Esophagus muscularis mucosa (tissue), 4 donors: Measurements from ENCODE around the gene SLC10A7. TPM values are rescaled to one million over a fixed set of nuclear protein-coding genes. Genes with fewer than 3 reads are reported as not detected.

ENCODE experiments used
- DNase-seq: peaks from one replicate; pipeline ENCODE4 v3.0.0-alpha.2; 2017; ENCODE audit errors: extremely low spot score
- H3K27ac ChIP-seq, 4 donors: fragments of 200-600 bp; sonication (generic); replicated peaks in 1 of 4; 1 replicate in 3 of 4; 2 replicates in 1 of 4; pipeline ENCODE4 v1.5.1; 2016 to 2019; ENCODE audit warnings: mild to moderate bottlenecking in 1 of 4
- H3K27me3 ChIP-seq, 4 donors: fragments of 200-600 bp; sonication (generic); one replicate each; pipeline versions ENCODE4 v1.5.1 to v1.6.0; 2016 to 2019
- H3K36me3 ChIP-seq, 4 donors: fragments of 200-600 bp; sonication (generic); one replicate each; pipeline ENCODE4 v1.5.1; 2016 to 2019
- H3K4me1 ChIP-seq, 4 donors: fragments of 200-600 bp; sonication (generic); one replicate each; pipeline ENCODE4 v1.5.1; 2016 to 2019
- H3K4me3 ChIP-seq, 4 donors: fragments of 200-600 bp; sonication (generic); 1 replicate in 2 of 4; 2 replicates in 2 of 4; pipeline ENCODE4 v1.5.1; 2016 to 2019; ENCODE audit warnings: mild to moderate bottlenecking in 4 of 4, moderate library complexity in 1 of 4
- H3K9me3 ChIP-seq, 4 donors: fragments of 200-600 bp; sonication (generic); 1 replicate in 3 of 4; 2 replicates in 1 of 4; pipeline ENCODE4 v1.5.1; 2016 to 2019
- EP300 ChIP-seq: sonication (generic); formaldehyde crosslinking; IDR thresholded peaks from one replicate; pipeline ENCODE4 v1.6.1; 2017; ENCODE audit warnings: antibody characterized with exemption
- POLR2A ChIP-seq: fragments of 450-650 bp; IDR thresholded peaks from one replicate; pipeline ENCODE4 v1.6.1; 2017; ENCODE audit warnings: antibody characterized with exemption, moderate library complexity, mild to moderate bottlenecking, low read depth
- POLR2AphosphoS5 ChIP-seq, 2 donors: sonication (generic); formaldehyde crosslinking; IDR thresholded peaks; one replicate each; pipeline ENCODE4 v1.6.1; 2017; ENCODE audit warnings: antibody characterized with exemption in 2 of 2
- WGBS: methylation state at CpG from one replicate; pipeline ENCODE4 v1.1.5; 2018; 5-methylcytosine and 5-hydroxymethylcytosine counted together
- intact Hi-C: fragments of 100-400 bp; cut with DNase I; formaldehyde crosslinking; loops from one replicate; pipeline ENCODE4 v1.15.1; 2023
- small RNA-seq, 3 donors: library from RNA; depleted of rRNA; stranded (forward); fragments of <200 nt; gene quantifications; one replicate each; pipeline ENCODE3, GENCODE V24; 2016
- total RNA-seq, 4 donors: library from RNA; depleted of rRNA; stranded (reverse); fragments of >200 nt; gene quantifications; one replicate each; pipeline versions ENCODE4 v1.1.0 to v1.2.1, GENCODE V29; 2016
- TF ChIP-seq, protein P1 (sequence below), 3 experiments: fragments of 200-600 bp in 2 of 3; fragments of 450-650 bp in 1 of 3; sonication (generic) in 2 of 3; IDR thresholded peaks; one replicate each; pipeline ENCODE4 v1.5.1; 2017 to 2019; ENCODE audit warnings: antibody characterized with exemption in 3 of 3, mild to moderate bottlenecking in 2 of 3, moderate library complexity in 1 of 3

SLC10A7 gene
- total RNA-seq, 4 donors from 2014 or later = 3.3 to 6.2 (median 5.7) TPM

DNA sequence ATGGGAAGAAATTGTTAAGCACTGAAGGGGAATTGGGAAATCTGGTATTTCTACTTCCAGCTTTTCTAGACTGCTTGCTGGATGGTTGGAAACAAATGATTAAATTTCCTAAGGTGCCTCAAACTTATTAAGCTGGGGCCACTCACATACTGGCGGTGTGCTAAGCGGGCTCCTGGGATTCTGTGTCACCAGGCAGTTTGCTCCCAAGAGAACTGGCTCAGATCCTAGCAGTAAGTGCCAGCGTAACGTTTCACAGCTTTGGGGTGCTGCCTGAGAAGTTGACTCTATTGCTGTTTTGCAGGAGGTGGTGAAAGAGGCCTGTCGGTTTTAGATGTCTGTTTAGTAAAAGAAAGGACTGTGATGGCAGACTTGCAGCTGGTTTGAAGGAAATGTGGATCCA is 314.3 kb downstream of the SLC10A7 start:
- H3K27me3 ChIP-seq = peaks cover 0 to 3% (median 0%) of the 10 kb centered on the region in 4 donors
- intact Hi-C loops = no loop called here
- WGBS = 87% methylated on average over 5 of the region's 5 CpGs
- H3K4me3 ChIP-seq = no peak overlapping the region
- no peaks in the 10 kb centered on the region for H3K4me1 ChIP-seq
- no peak overlapping the region for H3K27ac ChIP-seq
- H3K9me3 ChIP-seq = no peaks in the 10 kb centered on the region
- TF ChIP-seq EP300 (no peak), POLR2A (no peak), POLR2AphosphoS5 (IDR thresholded peaks at IDR 0.05) (no peak)
- TF ChIP-seq, protein P1, sequence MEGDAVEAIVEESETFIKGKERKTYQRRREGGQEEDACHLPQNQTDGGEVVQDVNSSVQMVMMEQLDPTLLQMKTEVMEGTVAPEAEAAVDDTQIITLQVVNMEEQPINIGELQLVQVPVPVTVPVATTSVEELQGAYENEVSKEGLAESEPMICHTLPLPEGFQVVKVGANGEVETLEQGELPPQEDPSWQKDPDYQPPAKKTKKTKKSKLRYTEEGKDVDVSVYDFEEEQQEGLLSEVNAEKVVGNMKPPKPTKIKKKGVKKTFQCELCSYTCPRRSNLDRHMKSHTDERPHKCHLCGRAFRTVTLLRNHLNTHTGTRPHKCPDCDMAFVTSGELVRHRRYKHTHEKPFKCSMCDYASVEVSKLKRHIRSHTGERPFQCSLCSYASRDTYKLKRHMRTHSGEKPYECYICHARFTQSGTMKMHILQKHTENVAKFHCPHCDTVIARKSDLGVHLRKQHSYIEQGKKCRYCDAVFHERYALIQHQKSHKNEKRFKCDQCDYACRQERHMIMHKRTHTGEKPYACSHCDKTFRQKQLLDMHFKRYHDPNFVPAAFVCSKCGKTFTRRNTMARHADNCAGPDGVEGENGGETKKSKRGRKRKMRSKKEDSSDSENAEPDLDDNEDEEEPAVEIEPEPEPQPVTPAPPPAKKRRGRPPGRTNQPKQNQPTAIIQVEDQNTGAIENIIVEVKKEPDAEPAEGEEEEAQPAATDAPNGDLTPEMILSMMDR (IDR thresholded peaks at IDR 0.05) = no peak
- DNase-seq = no peak
- peaks cover 0 to 5% (median 0%) of the 10 kb centered on the region in 4 donors for H3K36me3 ChIP-seq

Small RNAs within 50 kb of the gene (small RNA-seq; reads per million reads assigned to genes)
- gene MIR7849 = 0 to 0.17 (median 0.08) reads per million in 3 donors

Other genes with a start within 250 kb of the SLC10A7 start
- gene POU4F2, start 117.0 kb upstream of the SLC10A7 start, total RNA-seq = not detected